GM19397 (cell line): Measurements from ENCODE around the gene TUBGCP3.

Experiments
- ATAC-seq: cut with Tn5 transposase; IDR thresholded peaks from one replicate; pipeline ENCODE4 v1.9.1; 2021; ENCODE audit warnings: mild to moderate bottlenecking, moderate library complexity; ENCODE audit not compliant: unreplicated experiment

TUBGCP3 gene

DNA sequence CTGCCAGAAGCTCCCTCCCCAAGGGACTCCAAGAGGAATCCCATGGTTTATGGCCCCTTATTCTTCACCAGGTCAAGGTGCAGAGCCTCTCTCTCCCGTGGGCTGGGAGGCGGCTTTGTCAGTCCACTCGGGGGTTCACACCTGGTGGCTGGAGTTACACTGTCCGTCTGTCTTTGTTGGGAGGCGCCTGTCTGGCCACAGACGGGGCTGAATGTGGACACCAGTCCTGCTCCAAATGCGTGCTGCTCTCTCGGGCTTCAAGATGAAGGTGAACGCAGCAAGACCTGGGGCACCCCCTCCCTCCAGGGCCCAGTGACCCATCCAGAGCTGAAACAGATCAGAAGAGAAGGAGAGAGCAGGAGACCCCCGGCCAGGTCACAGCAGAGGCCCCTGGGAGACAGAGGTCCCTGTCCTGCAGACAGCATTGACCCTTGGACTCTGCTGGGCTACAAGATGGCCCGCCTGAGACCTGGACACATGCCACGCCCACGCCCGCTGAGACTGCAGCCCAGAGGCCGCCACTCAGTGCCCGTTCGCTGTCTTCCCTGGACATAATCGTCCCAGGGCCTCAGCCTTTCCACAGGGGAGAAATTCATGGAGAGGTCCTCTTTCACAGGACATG is 29.9 kb upstream of the TUBGCP3 start:
- ATAC-seq: no peak

DNA sequence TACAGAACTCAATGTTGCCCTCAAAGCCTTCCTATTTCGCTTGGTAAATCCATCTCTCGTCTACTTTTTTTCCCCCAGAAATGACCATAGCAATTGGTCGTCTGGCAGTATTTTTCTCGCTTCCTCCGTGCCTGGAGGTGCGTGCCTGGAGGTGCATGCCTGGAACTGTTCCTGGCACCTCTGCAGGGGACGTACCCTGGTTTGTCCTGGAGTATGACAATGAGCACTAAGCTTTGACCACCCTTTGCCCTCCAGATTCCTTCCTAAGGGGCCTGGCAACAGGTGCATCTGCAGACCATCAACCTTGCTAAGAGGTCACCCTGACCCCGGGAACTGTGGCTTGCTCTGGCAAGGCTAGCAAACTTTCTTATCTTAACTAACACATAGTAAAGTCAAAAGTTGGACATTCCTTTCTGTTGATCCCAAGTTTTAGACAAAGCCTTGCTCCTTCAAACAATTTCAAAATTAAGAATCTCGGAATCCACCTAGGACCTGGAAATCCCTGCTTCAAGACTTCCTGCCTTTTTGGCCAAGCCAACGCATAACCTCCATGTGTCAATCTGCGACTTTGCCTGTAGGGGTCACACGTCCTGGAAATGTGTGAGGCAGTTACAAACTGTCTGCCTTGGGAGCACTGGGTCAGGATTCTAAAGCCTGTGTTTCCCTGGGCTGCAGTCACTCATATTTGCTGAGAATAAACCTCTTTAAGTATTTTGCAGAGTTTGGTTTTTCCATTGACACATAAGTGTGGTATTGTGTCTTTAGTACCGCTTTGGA is 28.8 kb upstream of the TUBGCP3 start:
- no peak for ATAC-seq

DNA sequence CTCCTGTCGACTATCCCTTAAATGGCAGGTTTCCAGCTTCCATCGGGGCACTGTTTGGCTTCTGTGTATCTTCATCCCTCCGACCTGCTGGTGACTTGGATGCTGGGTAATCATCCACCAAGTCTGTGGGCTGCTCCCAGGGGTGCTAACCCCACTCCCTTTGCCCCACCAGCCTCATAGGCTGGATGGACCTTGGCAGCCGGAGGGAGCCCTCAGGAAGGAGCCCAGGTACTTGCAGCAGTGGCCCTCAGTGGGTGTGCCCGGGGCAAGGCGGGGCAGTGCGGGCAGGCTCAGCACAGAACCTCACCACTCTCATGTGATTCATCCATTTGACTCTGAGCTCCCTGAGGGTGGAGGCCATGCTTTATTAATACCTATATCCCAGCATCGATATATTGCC is 27.4 kb upstream of the TUBGCP3 start:
- no peak for ATAC-seq

DNA sequence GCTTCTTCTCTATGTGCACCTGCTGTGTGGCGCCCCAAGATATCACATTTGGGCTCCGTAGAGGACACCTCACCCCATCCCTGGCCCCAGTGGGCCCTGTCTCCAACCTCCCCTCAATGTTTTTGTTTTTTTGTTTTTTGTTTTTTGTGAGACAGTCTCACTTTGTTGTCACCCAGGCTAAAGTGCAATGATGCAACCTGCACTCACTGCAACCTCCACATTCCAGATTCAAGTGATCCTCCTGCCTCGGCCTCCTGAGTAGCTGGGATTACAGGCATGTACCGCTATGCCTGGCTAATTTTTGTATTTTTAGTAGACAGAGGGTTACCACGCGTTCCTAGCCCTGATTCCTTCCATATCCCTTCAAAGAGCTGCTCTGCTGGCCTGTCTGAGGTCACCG is 26.9 kb upstream of the TUBGCP3 start:
- ATAC-seq: no peak

DNA sequence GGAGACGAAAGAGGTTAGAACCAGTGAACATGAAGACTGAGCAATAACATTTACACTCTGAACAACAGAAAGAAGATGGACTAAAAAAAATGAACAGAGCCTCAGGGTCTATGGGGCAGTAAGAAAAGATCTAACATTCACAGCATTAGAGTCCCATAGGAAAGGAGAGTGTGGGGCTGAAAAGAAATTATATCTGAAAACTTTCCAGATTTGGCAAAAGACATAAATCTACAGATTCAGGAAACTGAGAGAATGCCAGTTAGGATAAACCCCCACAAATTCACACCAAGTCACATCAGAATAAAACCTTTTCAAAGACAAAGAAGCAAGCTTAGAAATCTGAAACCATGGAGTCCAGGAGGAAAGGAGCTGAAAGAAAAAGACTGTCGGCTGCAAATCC is 20.3 kb upstream of the TUBGCP3 start:
- ATAC-seq: no peak

DNA sequence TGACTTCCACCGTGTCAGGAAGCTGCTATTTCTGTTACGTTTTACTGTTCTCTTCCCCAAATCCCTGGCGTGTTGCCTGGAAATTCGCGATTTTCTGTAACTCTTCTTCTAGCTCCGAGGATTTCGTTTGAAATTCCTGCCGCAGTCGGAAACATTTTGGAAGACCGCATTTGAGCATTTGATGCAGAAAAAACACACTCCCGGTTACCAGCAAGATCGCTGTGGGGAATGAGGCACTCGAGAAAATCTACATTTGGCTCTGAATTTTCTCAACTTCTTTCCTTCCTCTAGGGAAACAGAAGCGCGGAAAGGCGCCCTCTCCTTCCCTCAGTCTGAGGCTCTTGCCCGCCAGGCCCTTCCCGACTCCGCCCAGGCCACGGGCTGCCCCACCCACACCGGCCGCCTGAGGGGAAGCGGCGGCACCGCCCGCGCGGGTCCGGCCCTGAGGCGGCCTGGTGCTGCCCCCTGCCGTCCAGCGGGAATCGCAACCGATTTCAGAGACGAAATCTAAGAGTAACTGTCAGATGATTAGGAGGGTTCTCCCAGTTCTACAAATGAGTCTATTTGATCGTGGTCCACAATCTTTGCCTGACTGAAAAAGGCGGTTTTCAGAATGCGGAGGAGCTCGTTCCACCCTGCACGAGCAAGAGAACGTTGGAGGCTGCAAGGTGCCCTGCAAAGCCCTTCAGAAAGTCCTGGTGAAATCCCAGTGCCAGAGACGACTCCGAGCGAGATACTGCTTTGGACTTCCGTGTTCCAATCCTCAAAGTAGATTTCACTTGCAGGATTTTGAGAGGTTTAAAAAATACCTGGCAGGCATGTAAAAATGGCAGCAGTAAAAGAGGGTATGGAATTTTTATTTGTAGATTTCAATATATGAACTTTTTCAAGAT is 18.4 kb upstream of the TUBGCP3 start:
- ATAC-seq: peak; percentile 100

DNA sequence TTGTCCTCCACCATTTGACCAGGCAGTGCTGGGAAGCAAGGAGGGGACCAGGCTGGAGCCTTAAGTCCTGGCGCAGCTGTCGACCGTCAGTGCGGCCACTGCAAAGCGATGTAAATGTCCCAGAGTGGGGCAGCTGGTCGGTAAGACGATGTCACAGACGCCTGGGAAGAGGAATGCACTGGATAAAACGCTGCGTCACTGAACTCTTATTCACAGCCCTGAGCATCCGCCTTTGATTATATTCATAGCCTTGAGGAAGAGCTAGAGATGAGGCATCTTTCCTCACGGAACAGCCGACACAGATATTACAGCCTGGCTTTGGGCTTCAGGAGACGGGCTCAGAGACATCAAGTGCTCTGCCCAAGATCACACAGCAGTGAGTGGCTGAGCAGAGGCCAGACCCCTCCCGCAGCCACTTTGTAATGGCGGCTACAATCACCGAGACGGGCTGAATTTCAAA is 17.6 kb upstream of the TUBGCP3 start:
- no peak for ATAC-seq

DNA sequence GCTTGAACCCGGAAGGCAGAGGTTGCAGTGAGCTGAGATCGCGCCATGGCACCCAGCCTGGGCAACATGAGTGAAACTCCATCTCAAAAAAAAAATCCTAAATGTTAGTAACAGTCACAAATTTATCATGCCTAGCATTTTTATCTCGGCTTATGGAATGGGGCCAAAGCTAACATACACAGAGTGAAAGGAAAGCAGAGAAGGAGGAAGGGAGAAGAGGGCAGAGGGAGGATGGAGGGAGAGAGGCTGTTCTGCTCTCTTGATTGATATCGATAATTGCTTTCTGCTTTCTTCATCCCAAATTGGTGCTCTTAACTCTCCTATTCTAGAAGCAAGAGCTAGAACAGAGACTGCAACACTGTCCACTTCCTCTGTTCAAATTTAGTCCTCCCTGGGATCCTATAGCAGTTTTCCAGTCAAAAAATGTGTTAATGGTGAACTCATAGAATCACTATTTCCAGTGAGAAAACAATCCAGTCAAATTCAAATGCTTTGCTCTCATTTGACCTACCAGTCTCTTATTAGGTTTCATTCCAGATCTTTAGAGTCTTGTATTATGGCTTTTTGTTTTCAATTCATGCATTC is 15.8 kb upstream of the TUBGCP3 start:
- no peak for ATAC-seq

DNA sequence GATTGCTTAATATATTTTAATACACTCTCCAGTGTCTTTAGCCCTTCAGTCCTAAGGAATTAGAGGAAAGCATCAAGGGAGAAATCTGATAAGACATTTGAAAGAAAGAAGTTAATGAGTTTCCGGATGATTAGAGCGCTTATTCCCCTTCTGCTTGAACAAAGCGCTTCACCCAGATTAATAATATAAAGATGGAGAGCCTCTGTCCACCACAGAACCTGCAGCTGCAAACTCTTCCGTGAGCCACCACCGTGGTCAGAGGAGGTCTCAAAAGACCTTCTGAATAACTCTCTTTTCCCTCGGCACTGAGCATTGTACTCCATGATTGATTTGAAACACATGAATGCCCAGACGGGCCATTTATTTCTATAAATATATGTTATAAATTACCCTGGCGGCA is 14.2 kb upstream of the TUBGCP3 start:
- no peak for ATAC-seq

DNA sequence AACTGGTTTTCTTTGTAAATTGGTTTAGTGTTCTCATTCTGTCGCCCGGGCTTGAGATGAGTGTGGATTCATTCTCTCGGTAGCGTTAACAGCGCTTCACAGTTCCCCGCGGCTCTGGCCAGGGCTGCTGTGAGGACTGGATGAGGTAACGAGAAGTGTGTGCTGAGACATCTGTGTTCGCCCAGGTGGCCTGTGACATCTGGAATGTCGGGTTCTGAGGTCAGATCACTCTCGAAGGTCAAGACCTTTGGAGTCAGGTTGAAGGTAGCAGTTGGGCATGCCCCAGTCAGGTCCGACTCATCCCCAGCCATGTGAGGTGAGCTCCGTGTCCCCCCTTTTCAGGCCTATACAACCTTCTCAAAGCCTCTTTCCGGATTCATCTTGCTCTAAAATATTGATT is 13.4 kb upstream of the TUBGCP3 start:
- ATAC-seq: no peak

DNA sequence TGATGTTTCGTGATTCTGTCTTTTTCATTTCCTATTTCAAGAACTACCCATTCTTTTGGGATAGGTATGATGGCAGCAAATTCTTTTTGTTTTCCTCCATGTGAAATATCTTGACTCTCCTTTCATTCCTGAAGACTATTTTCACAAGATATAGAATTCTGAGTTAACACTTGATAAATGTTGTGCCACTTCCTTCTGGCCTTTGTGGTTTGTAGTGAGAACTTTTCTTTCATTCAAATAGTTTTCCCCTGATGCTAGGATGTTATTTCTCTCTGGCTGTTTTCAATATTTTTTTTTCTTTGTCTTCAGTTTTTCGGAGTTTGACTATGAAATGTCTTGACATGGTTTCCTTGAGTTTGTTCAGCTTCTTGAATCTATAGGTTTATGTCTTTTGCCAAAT is 8.3 kb upstream of the TUBGCP3 start:
- no peak for ATAC-seq

DNA sequence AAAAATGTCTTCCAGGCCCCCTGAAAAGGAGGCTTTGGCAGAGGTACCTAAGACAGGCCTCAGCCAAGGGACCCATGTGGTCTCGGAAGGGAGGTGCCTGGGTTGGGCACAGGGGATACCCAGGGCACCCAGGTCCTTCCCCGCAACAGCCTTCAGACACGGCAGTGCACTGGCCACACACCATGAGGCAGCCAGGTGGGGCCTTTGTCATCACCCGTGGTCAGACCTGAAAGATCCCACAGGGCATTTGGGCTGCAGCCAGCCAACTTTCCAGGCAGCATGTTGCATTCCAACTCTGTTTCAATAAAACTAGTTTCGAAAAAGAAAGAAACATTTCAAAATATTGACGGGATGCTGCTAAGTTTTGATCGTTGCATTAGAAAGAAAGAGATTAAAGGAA is 4.7 kb upstream of the TUBGCP3 start:
- ATAC-seq: no peak

DNA sequence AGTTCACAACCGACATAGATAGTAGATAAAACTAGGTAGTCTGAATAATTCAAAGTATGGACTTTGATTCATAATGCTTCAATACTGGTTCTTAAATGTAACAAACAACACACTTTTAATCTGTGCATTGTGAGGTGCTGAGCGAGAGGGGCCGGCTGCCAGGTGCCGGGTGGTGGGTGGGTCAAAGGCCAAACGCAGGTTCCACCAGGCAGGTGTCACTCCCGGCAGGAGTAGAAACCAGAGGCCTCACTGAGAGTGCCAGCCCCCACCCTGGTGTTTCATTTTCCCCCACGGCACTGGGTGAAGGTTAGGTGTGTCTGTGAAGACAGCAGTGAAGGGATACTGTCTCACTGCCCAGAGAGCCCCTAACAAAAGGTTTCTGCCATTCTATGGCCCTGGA is 4.2 kb upstream of the TUBGCP3 start:
- ATAC-seq: no peak

DNA sequence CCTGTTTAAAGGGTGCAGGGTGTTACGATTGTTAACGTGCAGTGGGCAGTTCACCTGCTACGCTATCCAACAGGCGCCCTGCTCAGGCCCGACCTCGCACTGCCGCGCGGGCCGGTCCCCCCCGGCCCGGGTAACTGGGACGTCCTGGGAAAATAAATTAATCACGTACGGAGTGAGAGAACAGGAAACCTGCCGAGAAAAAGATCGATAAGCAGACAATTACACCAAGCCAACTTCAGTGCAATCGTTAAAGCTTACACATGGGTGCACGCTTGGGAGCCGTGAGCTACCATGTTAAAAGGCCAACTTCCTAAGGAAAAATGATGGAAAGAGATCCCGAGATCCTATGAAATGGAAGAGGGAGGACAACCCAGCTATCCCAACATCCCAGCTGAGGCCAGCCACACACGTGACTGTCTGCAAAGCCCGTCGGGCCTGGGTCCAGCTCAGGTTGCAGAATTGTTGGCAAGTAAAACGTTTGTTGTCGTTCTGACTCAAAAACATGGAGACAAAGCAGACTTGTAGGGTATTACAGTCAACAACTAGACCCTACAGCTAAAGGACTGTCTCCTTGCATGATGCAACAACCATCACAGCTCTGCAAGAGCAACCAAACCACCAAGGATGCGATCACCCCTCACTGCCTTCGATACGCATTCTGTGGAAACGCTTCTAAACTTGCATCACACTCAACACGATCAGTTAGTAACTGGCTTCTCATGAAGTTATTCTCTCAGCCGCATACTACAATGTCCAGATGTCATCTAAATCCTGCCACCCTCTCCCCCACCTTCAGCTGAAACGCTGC is 741 bp upstream of the TUBGCP3 start:
- no peak for ATAC-seq

DNA sequence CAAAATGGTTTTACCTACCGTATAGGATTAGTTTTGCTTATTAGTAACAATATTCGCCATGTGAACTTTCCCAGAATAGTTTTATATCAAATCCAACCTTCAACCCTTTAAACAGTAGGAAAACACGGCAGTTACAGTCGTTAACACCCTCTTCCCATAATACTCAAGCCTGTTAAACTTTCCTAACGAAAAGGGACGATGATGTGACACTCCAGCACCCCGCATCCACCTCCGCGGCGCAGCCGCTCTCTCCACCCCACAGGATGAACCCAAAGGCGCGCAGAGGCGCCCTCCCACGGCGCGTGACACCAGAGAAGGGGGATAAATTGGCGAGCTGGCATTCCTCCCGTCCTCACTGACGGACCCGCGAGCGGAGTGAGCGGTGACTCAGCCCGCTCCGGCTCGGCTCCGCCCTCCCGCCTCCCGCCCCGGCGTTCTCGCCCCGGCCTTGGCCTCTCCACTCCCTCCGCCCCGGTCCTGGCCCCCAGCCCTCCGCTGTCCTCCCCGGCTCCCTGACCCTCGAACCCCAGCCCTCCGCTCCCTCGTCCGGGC is 665 bp downstream of the TUBGCP3 start:
- ATAC-seq: peak; percentile 40

DNA sequence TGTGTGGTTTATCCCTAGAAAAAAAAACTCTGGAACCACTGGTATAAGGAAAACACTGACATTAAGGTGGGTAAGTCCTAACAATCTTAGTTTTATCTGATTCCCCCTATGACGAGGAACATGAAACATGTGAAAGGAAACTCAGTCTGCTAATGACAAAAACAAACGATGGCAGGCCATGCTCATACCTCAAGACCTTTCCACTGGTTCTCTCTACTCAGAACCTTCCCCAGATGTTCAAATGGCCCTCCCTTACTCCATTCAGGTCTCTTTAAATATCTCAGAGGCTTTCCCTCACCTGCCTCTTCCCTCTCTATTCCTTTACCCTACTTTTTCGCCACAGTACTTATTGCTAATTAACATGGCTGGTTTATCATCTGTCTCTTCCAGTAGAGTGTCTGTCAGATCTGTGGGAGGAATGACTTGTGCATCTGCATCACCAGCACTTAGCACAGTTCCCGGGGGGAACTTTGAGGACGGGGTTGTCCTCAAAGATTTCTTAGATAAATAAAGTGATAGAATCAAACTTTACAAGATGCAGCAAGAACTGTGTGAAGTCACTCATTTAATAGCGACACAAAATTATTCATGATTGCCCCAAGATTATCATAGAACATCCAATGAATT is 1.5 kb downstream of the TUBGCP3 start:
- no peak for ATAC-seq

DNA sequence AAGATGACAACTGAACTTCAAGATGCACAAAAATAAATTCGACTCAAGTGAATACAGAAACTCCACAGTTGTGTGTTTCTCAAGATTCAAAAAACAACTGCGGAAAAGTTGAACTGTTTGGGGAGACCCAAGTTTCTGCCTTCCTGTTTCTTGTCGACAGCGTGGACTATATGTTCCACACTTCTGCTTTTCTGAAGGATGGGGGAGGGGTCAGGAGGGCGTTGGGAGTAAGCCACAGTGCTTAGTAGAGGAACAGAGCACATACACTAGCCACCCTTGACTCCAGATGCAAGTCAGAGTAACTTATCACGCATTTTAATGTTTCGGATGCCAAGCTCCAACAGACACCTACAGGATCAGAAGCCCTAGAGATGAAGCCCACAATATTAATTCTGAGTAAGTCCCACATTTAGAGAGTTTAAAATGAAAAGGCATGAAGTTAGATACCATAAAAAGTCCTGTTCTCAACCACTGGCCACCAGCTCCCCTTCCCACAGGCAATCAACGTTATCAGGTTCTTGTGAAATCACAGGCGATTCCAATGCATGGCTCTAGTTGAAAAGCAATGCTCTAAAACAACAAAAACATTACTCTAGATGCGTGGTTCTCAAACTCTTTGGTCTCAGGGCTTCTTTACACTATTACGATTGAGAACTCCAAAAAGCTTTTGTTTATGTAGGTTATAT is 4.2 kb downstream of the TUBGCP3 start:
- no peak for ATAC-seq

DNA sequence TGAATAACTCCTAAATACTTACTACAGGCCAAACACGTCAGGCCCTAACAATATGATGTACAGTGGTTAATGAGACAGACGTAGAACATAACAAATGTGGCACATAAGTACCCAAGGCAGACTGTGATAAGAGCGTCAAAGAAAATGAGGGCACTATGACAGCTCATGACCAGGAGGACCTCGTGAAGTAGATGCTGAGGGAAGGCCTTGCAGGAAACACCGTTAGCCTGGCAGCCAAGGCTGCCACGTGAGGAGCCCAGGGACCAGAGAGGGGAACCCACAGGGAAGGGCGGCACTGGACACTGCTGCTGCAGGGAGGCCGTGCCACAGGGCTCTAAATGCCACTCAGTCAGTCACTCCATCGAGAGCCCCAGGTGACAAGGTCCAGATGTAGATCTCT is 5.7 kb downstream of the TUBGCP3 start:
- ATAC-seq: no peak

DNA sequence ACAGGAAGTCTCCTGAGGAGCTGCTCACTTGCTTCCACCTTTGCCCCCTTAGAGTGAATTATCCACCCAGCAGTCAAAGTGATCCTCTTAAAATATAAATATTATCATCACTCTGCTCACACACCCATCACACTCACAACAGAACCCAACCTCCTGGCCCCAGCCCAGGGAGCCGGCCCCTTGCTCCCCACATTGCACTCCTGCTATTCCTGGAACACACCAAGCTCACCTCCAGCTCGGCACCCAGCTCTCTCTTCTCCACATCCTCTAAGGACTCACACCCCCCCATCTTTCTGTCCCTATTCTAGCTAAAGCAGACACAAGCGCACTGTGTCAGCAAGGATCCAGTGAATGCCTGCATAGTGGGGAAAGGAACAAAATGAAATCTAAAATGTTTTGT is 7.0 kb downstream of the TUBGCP3 start:
- ATAC-seq: no peak
